HG02763 (cell line): ENCODE data around the gene DTD2.
"Not testable (repeated sequence)": the region's sequence is repeated elsewhere in the genome, so short reads cannot be mapped to it uniquely, and the experiment has no call there.

Experiments
- ATAC-seq: cut with Tn5 transposase; IDR thresholded peaks from one replicate; pipeline ENCODE4 v1.9.1; 2021; ENCODE audit warnings: mild to moderate bottlenecking, moderate library complexity; ENCODE audit not compliant: unreplicated experiment

DTD2 gene

DNA sequence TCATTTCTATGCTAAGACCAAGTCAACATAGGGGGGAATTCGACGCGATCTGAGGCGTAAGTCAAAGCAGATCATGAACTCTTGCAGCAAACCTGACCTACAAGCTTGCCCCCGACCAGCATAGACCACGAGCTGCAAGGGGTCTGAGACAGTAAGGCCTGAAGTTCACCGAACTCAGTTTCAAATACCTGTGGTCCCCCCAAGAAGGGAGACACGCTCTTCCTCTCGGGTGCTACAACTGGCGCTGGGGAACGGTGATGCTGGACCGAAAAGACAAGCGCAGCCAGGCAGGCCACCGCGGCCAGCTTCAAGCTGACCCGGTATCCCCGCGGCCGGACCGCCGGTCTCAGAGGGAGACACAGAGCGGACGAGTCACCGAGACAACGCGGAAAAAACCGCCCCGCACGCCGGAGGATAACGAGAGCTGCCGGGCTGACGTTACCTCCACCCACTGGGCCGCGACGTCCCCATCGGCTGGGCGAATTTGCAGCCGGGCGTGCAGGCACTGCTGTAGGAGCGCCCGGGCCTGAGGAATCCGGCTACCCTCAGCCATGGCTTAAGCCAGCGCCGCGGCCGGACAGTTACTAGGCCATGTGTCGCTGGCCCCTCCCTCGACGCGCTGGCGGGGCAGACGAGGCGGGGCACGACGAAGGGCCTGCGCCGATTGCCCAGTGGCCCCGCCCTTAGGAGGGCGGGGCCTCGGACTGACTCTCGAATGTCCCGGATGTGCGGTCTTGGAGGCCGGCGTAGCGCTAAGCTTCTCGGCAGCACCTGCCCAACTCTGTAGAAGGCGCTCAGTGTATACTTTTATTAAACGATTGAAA, at the start of gene DTD2:
TSS of gene DTD2 (minus strand) at position 666 of the 824 bp plus-strand sequence. CDS start at position 553, 113 bp downstream.
- ATAC-seq, result peak; percentile 98

DNA sequence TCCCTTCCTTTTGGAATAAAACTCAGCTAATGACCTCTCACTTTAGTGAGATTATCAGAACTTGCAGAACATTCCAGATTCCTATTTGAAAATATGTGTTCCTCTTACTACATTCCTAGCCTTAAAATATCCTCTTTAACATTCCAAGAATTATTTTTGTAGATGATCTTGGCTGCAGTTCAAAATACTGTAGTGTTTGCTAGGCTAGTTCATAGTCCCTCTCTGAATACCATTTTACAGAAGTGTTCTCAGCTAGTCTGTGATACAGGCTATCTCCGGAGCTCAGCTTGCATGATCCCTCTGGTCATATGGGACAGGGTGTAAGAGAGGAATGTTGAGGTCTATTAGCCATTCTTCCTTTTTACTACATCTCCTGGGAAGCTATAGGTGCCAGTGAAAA, 48.1 kb upstream of the DTD2 start:
- no peak for ATAC-seq

DNA sequence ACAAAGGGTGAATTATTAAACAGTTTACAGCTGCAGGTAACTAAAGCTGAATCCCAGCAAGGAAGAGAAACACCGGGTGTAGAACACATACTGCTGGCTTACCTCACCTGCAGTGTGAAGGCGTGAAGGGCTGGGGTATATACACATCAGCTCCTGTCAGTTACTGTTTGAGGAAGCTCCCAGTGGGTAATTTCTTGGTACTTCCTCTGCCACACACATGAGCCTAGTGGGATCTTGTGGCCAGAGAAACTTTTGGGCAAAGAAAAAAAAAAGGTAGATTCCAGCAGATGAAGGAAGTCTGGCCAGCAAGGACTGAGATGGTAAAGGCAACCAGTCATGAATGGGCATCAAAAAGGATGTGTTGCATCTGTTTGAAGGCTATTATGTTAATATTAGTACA, 44.6 kb upstream of the DTD2 start:
- no peak for ATAC-seq

DNA sequence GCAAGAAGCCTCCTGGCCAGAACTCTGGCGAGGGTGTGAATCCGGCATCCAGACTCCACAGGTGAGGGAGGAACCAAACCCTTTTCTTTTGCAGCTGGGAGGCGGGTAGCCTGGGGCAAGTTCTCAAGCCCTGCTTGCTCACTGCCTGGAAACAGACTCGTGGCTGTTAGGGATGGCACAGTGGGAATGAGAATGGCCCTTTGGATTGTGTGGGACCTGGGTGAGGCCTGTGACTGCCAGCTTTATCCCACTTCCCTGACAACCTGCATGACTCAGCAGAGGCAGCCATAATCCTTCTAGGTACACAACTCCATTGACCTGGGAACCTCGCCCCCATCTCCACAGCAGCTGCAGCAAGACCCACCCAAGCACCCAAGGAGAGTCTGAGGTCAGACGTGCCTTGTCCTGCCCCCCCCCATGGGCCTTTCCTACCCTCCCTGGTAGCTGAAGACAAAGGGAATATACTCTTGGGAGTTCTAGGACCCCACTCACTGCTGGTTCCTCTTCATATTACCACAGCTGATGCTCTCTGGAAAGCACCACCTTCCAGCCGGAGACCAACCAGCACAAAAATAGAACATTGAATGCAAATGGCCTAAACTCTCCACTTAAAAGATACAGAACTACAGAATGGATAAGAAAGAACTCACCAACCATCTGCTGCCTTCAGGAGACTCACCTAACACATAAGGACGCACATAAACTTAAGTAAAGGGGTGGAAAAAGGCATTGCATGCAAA, 35.6 kb upstream of the DTD2 start:
- no peak for ATAC-seq

DNA sequence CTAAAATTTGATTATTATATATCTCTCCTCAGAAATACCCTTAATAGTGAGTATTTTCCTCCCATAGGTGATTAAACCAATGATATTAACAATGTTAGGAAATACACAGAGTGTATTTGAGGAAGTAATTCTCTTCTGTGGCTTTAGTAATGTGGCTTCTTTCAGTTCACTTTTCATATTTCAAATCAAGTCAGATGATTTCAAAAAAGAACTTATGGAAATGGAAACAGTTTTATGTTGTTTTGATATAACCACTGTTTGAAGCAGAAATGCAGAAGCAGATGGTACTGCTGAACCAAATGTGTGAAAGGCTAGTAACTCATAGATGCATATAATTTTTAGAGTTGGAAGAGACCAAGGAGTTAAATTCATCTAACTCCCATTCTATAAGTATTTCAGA, 32.4 kb upstream of the DTD2 start:
- no peak for ATAC-seq

DNA sequence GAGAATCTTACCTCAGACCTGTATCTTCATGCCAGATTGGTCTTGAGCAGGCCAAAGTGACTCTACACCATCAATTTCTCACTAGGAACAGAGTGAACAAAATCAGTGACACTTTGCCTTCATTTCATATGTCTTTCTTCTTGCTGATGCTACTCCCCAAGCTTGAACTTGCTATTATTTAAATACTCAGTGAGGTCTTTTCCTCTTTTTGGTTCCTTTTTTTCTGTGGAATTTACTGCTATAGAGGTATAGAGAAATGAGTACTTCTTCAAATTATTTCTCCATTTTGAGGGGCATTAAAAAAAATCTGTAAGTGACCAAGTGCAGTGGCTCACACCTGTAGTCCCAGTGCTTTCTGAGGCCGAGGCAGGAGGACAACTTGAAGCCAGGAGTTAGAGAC, 30.6 kb upstream of the DTD2 start, which contains the start of gene GPR33:
TSS of gene GPR33 (minus strand) at position 154 of the 400 bp plus-strand sequence. CDS start 4,074 bp downstream, outside the sequence.
- no peak for ATAC-seq

DNA sequence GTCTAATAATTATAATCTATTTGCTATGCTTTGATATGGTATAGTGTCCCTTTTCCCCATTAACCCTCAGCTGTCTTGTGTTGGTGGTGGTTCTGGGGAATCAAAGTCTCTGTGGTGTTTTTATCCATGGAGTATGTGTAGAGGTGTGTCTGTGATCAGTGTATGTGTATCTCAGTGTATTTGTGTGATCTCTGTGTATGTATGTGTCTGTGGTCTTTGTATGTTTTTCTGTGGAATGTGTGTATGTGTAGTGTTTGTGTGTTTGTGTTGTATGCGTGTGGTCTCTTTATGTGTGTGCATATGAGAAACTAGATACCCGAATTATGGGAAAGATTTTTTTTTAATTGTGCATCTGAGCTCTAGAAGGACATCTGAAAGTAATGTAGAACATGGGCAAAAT, 29.5 kb upstream of the DTD2 start:
- no peak for ATAC-seq

DNA sequence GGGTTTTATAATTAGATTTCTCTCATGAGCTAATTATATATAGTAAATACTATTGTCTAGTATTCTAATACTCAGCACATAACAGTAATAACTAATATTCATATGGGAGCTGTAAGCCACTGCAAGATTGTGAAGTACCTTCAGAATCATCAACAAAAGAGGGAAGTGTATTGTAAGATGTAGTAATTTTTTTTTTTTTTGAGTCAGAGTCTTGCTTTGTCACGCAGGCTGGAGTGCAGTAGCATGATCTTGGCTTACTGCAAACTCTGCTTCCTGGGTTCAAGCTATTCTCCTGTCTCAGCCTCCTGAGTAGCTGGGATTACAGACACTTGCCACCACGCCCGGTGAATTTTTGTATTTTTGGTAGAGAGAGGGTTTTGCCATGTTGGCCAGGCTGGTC, 27.4 kb upstream of the DTD2 start:
- no peak for ATAC-seq

DNA sequence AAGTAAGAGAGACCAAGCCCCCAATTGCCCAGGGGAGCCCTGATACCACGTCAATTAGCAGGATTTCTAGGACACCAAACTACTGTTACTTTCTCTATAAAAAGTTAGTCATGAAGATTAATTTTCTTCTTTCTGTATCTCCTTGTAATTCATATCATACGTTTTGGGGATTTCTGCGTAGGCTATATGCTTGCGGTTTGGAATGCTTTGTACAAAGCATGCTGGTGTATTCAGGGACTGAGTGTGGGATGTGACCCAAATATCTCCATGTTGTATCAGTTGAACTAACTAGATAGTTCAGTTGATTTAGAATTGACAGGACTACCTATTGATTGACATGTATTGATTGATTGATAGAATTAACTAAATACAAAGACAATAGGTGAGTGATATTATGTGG, 22.9 kb upstream of the DTD2 start:
- ATAC-seq, result no peak

DNA sequence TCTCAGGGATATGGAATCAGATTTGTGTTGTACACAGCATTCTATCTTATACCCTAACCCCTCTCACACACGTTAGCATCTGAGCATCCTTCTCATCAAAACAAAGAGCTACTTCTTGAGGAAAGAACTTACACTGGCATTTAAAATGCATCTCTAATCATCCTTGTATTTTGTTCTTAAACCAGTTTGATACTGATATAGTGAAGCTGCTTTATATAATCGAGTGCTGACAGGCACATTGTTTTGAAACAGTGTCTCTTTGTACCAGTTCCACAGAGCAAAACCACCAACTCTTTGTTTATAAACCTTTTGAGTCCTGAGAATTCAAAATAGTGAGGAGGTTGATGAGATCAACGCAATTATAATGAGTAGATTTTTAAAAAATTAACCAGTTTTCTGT, 21.7 kb upstream of the DTD2 start:
- no peak for ATAC-seq

DNA sequence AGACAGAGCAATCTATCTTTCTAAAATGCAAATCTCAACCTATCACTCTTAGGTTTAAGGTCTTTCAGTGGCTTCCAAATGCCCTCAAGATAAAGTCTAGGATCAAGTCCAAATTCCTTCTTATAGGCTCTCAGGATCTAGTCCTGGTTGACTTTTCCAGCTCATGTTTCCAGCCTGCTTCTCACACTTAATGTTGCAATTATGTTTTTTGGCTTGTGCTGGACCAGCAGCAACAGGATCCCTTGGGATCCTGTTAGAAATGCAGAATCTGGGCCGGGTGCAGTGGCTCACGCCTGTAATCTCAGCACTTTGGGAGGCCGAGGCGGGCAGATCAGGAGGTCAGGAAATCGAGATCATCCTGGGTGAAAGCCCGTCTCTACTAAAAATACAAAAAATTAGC, 19.9 kb upstream of the DTD2 start:
- no peak for ATAC-seq

DNA sequence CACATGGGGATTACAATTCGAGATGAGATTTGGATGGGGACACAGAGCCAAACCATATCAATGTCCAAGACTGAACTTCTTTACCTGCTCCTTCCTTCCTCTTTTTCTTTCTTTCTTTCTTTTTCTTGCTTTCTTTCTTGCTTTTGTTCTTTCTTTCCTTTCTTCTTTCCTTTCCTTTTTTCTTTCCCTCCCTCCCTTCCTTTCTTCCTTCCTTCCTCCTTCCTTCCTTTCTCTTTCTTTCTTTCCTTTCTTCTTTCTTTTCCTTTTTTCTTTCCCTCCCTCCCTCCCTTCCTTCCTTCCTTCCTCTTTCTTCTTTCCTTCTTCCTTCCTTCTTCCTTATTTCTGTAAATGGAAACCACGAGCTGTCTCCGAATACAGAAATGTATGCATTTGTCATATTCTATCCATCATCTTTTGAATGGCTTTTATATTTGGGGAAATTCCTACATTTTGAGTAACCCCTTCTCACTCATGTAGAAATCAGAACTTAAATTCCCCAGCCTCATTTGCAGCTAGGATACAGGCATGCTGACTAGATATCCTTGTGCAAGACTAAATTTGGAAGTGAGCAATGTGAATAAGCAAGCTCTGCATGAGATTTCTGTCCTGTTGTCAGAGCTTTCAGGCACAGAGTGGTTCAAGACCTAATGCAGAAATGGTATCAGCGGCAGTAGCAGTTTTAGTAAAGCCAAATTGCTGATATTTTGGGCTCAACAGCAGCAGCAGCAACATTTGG, 19.0 kb upstream of the DTD2 start:
- no peak for ATAC-seq

DNA sequence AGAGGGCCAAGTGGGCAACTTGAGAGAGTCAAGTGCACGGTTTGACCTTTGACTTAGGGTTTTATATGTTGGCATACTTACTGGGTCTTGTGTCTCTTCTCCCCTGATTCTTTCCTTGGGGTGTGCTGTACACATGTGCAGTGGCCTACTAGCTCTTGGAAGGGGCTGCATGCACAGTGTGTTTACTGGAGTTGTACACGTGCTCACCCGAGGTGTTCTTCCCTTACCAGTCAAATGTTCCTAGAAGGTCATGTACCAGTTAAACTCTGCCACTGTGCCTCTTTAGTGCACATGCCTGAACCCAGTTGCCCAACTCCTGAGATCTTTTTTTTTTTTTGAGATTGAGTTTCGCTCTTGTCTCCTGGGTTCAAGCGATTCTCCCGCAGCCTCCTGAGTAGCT, 9.2 kb upstream of the DTD2 start:
- ATAC-seq, result no peak

DNA sequence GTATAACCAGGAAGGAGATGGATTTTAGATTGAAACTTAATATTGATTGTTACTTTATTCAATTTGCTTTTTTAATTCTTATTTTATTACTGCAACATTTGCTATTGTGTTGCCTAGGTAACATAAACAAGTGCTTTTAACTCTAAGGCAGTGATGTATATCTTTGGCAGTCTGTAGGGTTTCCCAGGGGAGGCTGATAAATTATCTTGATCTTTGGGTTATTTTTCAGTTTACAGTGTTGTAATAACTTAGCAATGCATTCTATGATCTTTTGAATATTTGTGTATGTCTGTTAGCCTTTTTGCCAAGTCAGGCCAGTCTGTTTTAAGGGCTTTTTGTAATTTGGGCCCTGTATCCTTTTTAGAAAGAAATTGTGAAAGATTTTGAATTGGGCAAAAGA, 7.8 kb upstream of the DTD2 start:
- ATAC-seq, result no peak

DNA sequence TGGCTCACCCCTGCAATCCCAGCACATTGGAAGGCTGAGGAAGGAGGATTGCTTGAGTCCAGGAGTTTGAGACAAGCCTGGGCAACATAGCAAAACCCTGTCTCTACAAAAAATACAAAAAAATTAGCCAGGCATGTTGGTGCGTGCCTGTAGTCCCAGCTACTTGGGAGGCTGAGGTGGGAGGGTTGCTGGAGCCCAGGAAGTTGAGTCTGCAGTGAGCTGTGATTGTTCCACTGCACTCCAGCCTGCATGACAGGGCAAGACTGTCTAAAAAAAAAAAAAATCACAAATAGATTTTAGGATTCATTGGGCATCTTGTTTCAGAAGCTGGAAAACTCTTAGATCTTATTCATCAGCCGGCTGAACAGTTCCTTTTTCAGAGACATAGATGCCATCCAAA, 5.1 kb upstream of the DTD2 start:
- ATAC-seq, result not testable (repeated sequence)

DNA sequence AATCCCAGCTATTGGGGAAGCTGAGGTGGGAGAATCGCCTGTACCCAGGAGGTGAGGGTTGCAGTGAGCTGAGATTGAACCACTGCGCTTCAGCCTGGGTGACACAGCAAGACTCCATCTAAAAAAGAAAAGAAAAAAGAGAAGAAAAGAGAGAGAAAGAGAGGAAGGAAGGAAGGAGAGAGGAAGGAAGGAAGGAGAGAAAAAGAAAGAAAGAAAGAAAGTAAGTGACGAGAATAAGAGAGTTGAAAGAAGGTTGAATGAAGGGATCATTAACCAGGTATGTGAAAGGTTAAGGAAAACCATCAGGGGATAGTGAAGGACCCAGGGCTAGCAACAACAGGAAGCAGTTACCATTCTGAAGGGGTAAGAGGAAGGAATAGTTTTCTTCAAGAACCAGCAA, 4.2 kb upstream of the DTD2 start:
- no peak for ATAC-seq

DNA sequence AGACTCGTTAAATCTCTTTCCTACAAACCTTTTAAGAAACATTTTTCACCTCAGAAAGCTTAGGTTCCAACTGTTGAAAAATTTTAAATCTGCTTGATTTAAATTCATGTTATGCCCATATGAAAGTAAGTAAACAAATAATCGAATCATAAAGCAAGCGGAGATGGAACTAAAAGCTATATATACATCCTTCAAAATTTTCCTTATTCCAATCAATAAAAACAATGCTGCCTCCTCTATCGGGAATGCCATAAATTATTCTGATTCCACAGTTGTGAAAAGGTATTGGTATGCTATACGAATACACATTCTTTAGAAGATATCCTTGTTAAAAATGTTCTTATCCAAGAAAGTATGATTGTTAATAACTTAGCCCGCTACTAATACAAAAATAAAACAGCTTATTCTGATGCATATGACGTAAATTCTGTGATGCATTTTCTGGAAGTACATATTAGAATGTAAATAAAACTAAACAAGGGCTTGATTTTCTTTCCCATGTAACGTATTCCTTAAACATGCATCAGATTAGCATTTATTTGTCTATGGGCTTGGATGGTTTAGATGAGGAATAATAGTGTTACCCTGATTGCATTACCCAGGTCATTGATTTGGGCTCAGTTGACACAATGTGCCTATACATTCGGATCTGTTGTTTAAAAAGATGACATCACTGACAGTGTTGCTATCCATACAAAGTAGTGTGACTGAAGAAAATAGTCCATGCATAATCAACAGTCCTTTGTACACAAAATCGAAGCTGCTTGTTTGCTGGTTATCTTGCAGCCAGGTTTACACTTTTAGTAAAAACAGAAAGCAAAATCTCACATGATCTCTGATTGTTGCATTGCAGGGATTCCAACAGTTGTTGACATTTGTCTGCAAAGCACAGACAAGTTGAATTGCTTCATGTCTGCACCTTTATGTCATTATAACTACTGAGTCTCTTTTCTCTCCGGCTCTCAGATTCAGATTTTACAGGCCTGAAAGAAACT, 656 bp upstream of the DTD2 start:
- no peak for ATAC-seq

DNA sequence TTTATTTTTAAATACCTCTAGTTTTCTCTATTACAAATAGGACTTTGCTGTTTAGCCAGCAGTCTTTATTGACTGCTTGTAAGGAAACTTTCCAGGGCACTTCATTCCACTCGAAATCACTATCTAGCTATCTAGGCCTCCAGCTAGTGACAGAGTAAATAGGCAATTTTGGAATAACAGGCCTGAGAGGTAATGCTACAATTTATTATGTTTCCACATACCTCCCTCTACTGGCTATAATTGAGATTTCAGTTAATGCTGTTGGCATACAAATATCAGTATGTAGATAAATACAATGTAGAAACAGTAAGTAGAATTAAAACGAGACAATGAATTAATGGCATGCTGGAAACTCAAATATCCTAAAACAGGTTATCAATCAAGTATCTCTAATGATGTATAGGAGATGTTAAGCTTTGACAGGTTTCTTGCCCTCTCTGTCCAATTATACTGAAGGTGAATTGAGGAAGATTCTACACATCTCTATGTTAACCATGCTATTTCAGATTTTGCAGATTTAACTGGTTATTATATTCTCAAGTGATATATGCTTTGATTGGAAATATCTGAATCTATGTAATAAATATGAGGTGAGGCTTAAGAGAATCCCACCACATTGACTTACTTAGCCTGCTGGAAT, 7.2 kb downstream of the DTD2 start:
- no peak for ATAC-seq

DNA sequence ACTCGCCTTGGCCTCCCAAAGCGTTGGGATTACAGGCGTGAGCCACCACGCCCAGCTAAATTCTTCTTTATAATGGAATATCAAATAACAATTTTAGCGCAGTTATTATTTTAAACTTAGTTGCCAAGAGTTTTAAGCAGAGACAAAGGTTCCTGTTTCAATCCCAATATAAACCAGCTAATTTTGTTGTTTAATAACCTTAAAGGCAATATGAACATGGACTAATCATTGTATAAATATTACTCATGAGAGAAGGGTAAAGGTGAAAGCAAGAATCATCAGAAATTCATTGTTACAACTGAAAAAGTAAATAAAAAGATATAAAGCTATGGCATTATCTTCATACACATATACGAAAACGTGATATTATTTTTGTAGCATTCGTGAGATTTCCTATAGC, 8.2 kb downstream of the DTD2 start:
- ATAC-seq, result no peak

DNA sequence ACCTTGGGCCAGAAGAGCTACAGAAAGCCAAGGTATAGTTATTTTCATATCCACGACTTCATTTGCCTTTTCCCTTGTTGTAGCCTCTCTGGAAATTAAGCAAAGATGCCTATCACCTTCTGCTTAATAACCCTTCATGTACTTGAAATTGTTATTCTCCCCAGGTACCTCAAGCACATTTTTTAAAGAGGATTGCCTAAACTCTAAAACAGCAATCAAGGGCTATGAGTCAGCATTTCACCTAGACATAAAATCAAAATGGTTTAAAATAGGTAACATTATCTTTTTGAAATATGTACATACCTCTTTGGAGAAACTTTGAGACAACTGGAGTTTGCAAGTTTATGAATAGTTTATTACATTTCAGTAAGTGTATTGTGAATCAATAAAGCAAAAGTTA, 11.6 kb downstream of the DTD2 start:
- ATAC-seq, result no peak
